IPS DF 4.7 (cell line): ENCODE data around the gene DZANK1.
"Not testable (repeated sequence)": the region's sequence is repeated elsewhere in the genome, so short reads cannot be mapped to it uniquely, and the experiment has no call there.

Source experiments
- DNase-seq: peaks from one replicate; pipeline ENCODE4 v3.0.0-alpha.2; 2013; ENCODE audit warnings: low spot score; ENCODE audit errors: extremely low read depth

Gene DZANK1

GRCh38 chr20:18380908-18381529 is 85.8 kb downstream of the DZANK1 start:
- DNase-seq: no peak

- no peak for DNase-seq
Measured at GRCh38 chr20:18377896-18378481, 88.8 kb downstream of the DZANK1 start.

DNA sequence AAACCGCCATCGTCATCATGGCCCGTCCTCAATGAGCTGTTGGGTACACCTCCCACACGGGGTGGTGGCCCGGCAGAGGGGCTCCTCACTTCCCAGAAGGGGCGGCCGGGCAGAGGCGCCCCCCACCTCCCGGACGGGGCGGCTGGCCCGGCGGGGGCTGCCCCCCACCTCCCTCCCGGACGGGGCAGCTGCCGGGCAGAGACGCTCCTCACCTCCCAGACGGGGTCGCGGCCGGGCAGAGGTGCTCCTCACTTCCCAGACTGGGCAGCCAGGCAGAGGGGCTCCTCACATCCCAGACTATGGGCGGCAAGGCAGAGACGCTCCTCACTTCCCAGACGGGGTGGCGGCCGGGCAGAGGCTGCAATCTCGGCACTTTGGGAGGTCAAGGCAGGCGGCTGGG is 91.3 kb downstream of the DZANK1 start:
- not testable (repeated sequence) for DNase-seq

DNA sequence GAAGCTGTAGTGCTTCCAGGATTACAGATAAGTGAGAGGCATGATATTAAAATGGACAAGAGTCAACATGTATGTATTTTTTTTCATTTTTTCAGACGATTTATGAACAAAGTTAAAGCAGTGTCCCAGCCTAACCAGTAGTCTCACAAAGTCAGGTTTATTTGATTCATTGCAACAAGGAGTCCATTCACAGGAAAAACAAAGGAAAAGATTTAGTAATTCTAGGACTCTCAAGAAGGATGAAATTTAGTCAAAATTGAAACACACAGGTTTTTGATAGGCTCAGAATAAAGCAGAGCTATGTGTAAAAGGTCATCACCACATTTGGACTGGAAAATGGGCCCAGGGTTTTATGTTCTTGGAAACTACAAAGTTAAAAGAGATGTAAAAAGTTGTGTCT is 94.5 kb downstream of the DZANK1 start:
- DNase-seq: no peak

DNA sequence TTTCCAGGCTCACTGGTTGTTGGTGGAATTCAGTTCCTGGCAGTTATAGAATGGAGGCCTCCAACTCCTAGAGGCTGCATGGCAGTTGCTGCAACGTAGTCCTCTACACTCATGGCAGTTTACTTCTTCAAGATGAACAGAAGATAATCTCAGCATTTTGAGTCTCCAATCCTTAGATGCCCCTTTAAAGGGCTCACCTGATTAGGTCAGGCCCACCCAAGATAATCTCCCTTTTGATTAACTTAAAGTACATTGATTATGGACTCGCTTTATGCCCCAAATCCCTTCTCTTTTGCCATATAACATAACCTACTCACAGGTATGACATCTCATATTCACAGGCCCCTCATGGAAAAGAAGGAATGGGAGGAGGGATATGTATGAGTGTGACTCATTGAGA is 102.1 kb downstream of the DZANK1 start:
- DNase-seq: no peak

DNA sequence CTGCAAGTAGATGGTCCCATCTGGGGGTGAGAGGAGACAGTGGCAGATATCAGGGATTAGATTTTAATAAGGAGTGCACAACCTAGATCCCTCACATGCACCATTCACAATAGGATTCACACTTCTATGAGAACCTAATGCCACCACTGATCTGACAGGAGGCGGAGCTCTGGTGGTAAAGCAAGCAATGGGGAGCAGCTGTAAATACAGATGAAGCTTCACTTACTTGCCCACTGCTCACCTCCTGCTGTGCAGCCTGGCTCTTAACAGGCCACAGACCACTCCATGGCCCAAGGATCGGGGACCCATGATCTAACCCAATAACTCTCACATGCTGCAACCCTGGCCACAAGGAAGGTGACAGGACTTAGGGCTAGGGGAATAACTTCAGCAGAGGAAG is 103.1 kb downstream of the DZANK1 start:
- no peak for DNase-seq

DNA sequence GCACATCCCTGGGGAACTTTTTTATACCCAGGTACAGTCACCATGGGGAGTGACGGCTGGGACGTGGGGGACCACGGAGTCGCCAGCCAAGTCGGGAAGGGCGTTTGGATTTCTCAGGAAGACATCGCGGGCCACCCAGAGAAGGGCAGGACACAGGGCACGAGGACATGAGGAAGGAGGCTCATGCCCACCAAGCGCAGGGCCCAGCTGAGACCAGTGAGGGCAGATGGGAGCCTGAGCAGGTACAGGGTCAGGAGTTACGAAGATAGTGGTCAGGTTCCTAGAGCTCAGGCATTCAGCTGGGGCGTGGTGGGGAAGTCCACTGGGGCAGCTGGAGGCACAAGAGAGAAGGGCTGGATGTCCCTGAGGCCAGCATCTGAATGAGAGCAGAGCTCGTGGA is 103.9 kb downstream of the DZANK1 start:
- DNase-seq: no peak

- no peak for DNase-seq
Measured at GRCh38 chr20:18361678-18362077, 105.2 kb downstream of the DZANK1 start.

- DNase-seq: no peak
Measured at GRCh38 chr20:18360635-18361034, 106.2 kb downstream of the DZANK1 start.

DNA sequence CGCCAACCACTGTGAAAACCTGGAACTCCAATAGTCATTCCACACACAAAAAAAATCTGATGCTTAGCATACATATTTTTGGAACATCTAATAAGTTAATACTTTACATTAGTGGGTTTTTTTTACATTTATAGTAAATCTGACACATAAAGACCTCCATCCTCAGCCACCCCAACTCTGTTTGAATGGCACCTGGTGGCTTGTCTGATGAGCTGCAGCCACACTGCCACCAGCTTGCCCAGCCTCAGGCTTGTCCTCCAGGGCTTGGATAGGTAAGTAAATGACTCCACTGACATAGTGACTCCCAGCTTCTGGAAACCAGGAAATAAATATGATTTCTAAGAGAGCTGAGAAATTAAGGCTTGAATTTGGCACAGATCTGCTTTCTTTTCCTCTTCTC is 107.0 kb downstream of the DZANK1 start:
- no peak for DNase-seq

GRCh38 chr20:18349749-18350148 is 117.1 kb downstream of the DZANK1 start:
- not testable (repeated sequence) for DNase-seq
